NCI-H2081 treated with DMSO at 0.1 percent for 48 hours (cell line): ENCODE results near the gene GNAI1.

Source experiments
- DNase-seq: peaks from one replicate; lab custom pipeline; 2025; lab: John Stamatoyannopoulos, UW

The GNAI1 gene

GRCh38 chr7:80134536-80135308 is at the start of gene GNAI1:
Gene GNAI1, plus strand, starts transcription at chr7:80134831. Its CDS starts 330 bp downstream, at chr7:80135161.
- peak; percentile 31 for DNase-seq

GRCh38 chr7:80087051-80087770 is 47.4 kb upstream of the GNAI1 start:
- no peak for DNase-seq

- no peak for DNase-seq
Observed at GRCh38 chr7:80087771-80088170, 46.9 kb upstream of the GNAI1 start.

- DNase-seq: no peak
Observed at GRCh38 chr7:80088705-80089104, 45.9 kb upstream of the GNAI1 start.

- no peak for DNase-seq
Observed at GRCh38 chr7:80089366-80089765, 45.3 kb upstream of the GNAI1 start.

GRCh38 chr7:80093349-80093748 is 41.3 kb upstream of the GNAI1 start:
- no peak for DNase-seq

- DNase-seq: no peak
Observed at GRCh38 chr7:80095545-80095944, 39.1 kb upstream of the GNAI1 start.

- DNase-seq: no peak
Observed at GRCh38 chr7:80097756-80098155, 36.9 kb upstream of the GNAI1 start.

- no peak for DNase-seq
Observed at GRCh38 chr7:80098795-80099194, 35.8 kb upstream of the GNAI1 start.

GRCh38 chr7:80100254-80100653 is 34.4 kb upstream of the GNAI1 start:
- no peak for DNase-seq

GRCh38 chr7:80105701-80106408 is 28.8 kb upstream of the GNAI1 start:
- DNase-seq: no peak

GRCh38 chr7:80106498-80107113 is 28.0 kb upstream of the GNAI1 start:
- no peak for DNase-seq

GRCh38 chr7:80107278-80107677 is 27.4 kb upstream of the GNAI1 start:
- DNase-seq: no peak

- DNase-seq: no peak
Observed at GRCh38 chr7:80110376-80110775, 24.3 kb upstream of the GNAI1 start.

GRCh38 chr7:80114159-80114558 is 20.5 kb upstream of the GNAI1 start:
- no peak for DNase-seq

- DNase-seq: no peak
Observed at GRCh38 chr7:80124526-80125264, 9.9 kb upstream of the GNAI1 start.

GRCh38 chr7:80127412-80128160 is 7.0 kb upstream of the GNAI1 start:
- peak; percentile 76 for DNase-seq

- DNase-seq: no peak
Observed at GRCh38 chr7:80128918-80129317, 5.7 kb upstream of the GNAI1 start.

GRCh38 chr7:80129785-80130184 is 4.8 kb upstream of the GNAI1 start:
- DNase-seq: no peak

- DNase-seq: no peak
Observed at GRCh38 chr7:80131675-80132435, 2.8 kb upstream of the GNAI1 start.
